ES-I3 (cell line): ENCODE results near the gene LZTS2.

Source experiments
- H3K36me3 ChIP-seq: 2 replicates; pipeline ENCODE4 v1.6.1; 2013; ENCODE audit warnings: mild to moderate bottlenecking, low read length, control low read depth, moderate library complexity; ENCODE audit not compliant: insufficient read depth
- H3K4me1 ChIP-seq: 2 replicates; pipeline ENCODE4 v1.6.1; 2013; ENCODE audit warnings: mild to moderate bottlenecking, control low read depth, low read length; ENCODE audit not compliant: insufficient read depth
- H3K9ac ChIP-seq: 2 replicates; pipeline ENCODE4 v1.6.1; 2013; ENCODE audit warnings: low read depth, mild to moderate bottlenecking, low read length, moderate library complexity
- H3K9me3 ChIP-seq: 2 replicates; pipeline ENCODE4 v1.6.1; 2013; ENCODE audit warnings: mild to moderate bottlenecking, low read length, moderate library complexity; ENCODE audit not compliant: control insufficient read depth, insufficient read depth

The LZTS2 gene

GRCh38 chr10:101047961-101048892, 48.6 kb downstream of the LZTS2 start:
- Histone ChIP-seq H3K4me1 (peaks cover 9% of the 10 kb centered on the region), H3K36me3 (no peaks in the 10 kb centered on the region), H3K9ac (peak overlapping the region; percentile 25; the same call in 1 of the 2 replicates), H3K9me3 (no peaks in the 10 kb centered on the region)

- no peaks in the 10 kb centered on the region for H3K9me3 ChIP-seq
- H3K4me1 ChIP-seq, result peaks cover 6% of the 10 kb centered on the region
- no peaks in the 10 kb centered on the region for H3K36me3 ChIP-seq
- peak overlapping the region; percentile 37 for H3K9ac ChIP-seq
Observed at GRCh38 chr10:101050208-101051069, 50.8 kb downstream of the LZTS2 start.

- no peaks in the 10 kb centered on the region for H3K9me3 ChIP-seq
- H3K4me1 ChIP-seq, result peaks cover 6% of the 10 kb centered on the region
- H3K9ac ChIP-seq, result no peak overlapping the region
- H3K36me3 ChIP-seq, result no peaks in the 10 kb centered on the region
Observed at GRCh38 chr10:101052285-101052684, 52.7 kb downstream of the LZTS2 start.

GRCh38 chr10:101053516-101053915, 53.9 kb downstream of the LZTS2 start:
- no peak overlapping the region for H3K9ac ChIP-seq
- H3K4me1 ChIP-seq, result peaks cover 6% of the 10 kb centered on the region
- H3K36me3 ChIP-seq, result no peaks in the 10 kb centered on the region
- H3K9me3 ChIP-seq, result no peaks in the 10 kb centered on the region

DNA sequence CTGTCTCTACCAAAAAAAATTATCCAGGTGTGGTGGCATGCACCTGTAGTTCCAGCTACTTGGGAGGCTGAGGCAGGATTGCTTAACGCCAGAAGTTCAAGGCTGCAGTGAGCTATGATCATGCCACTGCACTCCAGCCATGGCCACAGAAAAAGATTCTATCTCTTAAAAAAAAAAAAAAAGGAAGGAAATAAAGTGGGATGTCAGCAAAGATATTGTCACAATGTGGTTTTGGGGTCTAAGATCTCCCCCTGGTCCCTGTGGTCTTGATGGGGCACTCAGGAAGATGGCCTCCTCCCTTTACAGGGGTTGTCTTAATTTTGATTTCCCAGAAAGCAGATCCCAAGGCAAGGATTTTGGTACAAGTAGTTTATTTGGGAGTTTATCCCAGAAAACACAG, 54.7 kb downstream of the LZTS2 start:
- Histone ChIP-seq H3K36me3 (no peaks in the 10 kb centered on the region), H3K4me1 (peaks cover 6% of the 10 kb centered on the region), H3K9me3 (no peaks in the 10 kb centered on the region), H3K9ac (no peak overlapping the region)

DNA sequence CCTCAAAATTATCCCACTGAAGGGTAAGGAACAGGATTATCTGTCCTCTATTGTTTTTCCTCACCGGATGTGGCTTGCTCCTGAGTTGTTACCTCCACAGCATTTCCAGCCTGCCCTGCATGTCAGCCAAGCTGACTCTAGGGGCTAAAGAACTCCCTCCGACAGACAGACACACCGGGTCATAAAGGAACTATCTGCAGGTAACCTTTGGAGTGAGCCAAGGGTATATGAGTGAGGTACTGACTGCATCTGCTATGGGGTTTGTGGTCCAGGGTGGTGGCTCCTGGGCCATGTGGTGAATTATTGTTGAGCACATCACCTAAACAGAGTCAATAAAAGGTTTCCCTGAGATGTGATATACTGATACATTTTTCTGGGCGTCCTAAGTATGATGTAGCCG, 55.3 kb downstream of the LZTS2 start:
- no peaks in the 10 kb centered on the region for H3K36me3 ChIP-seq
- no peaks in the 10 kb centered on the region for H3K9me3 ChIP-seq
- no peak overlapping the region for H3K9ac ChIP-seq
- H3K4me1 ChIP-seq, result peaks cover 11% of the 10 kb centered on the region

DNA sequence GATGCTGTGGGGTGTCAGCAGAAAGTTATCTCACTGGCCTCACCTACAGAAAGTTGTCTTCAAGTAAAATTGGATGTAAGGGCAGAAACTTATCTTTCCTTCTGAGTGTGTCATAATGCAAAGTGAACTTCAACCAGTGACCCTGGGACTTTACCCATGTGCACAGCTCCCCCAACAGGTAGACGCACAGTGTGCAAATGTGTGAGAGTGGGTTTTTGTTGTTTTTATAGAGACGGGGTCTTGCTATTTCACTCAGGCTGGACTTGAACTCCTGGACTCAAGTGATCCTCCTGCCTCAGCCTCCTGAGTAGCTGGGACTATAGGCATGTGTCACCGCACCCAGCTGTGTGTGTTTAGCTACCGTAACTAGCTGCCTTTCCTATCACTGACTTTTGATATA, 55.8 kb downstream of the LZTS2 start:
- no peak overlapping the region for H3K9ac ChIP-seq
- H3K4me1 ChIP-seq, result peaks cover 11% of the 10 kb centered on the region
- no peaks in the 10 kb centered on the region for H3K9me3 ChIP-seq
- H3K36me3 ChIP-seq, result no peaks in the 10 kb centered on the region

DNA sequence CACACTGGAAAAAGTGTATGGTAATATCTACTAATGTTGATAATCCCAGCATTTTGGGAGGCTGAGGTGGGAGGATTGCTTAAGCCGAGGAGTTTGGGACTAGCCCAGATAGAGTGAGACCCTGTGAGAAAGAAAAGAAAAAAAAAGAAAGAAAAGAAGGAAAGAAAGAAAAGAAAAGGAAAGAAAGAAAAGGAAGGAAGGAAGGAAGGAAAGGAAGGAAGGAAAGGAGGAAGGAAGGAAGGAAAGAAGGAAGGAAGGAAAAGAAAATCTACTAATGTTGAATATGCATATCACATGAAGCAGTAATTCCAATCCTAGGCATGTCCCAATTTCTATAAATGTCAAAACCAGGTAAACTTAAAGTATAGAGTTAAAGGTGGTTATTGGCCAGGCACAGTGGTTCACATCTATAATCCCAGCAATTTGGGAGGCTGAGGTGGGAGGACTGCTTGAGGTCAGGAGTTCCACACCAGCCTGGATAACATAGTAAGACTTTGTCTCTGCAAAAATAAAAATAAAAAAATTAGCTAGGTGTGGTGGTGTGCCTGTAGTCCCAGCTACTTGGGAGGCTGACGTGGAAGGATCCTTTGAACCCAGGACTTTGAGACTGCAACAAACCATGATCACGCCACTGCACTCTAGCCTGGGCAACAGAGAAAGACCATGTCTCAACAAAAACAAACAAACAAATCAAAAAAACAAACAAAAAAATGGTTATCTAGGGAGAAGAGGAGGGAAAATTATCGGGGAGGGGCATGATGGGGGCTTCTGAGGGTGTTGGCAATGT, 57.0 kb downstream of the LZTS2 start:
- Histone ChIP-seq H3K36me3 (no peaks in the 10 kb centered on the region), H3K4me1 (peaks cover 5% of the 10 kb centered on the region; the same call in 1 of the 2 replicates), H3K9me3 (no peaks in the 10 kb centered on the region), H3K9ac (no peak overlapping the region)
